ENCODE results near the gene HBS1L.

GRCh38 chr6:135033238-135033637, 21.4 kb downstream of the HBS1L start:
- TF ChIP-seq POLR2A (IDR thresholded peaks at IDR 0.05; ENCODE audit: low read depth, low read length): no peak
- TF ChIP-seq CTCF (conservative IDR thresholded peaks at IDR 0.05; ENCODE audit: low read depth, low read length): no peak
- no peak for TF ChIP-seq BHLHE40 (IDR thresholded peaks at IDR 0.05; ENCODE audit: low read depth, low read length)
- no peak for TF ChIP-seq USF2 (IDR thresholded peaks at IDR 0.05; ENCODE audit: low read depth, low read length)
- no peak for TF ChIP-seq RFX5 (IDR thresholded peaks at IDR 0.05; ENCODE audit: low read depth, low read length)
- TF ChIP-seq RAD21 (IDR thresholded peaks at IDR 0.05; ENCODE audit: low read length): no peak
- no peak for TF ChIP-seq CEBPB (IDR thresholded peaks at IDR 0.05; ENCODE audit: low read depth, low read length)
- TF ChIP-seq MAFK (IDR thresholded peaks at IDR 0.05; ENCODE audit: low read depth, low read length): no peak
- no peak for TF ChIP-seq SMC3 (IDR thresholded peaks at IDR 0.05; ENCODE audit: low read depth, low read length)
- TF ChIP-seq MXI1 (IDR thresholded peaks at IDR 0.05; ENCODE audit: borderline replicate concordance, low read depth, low read length): no peak
- no peak for TF ChIP-seq MAZ (IDR thresholded peaks at IDR 0.05; ENCODE audit: borderline replicate concordance, low read depth, low read length)
- TF ChIP-seq RCOR1 (IDR thresholded peaks at IDR 0.05; ENCODE audit: insufficient replicate concordance, low read length): no peak
- no peak for TF ChIP-seq ELK1 (IDR thresholded peaks at IDR 0.05; ENCODE audit: borderline replicate concordance, low read depth, low read length)
- no peak for TF ChIP-seq FOS (IDR thresholded peaks at IDR 0.05; ENCODE audit: low read depth, low read length)

Data from IMR-90 (cell line).